PC-9 (cell line): Measurements from ENCODE around the gene APRT. TPM values are rescaled to one million over a fixed set of nuclear protein-coding genes. Genes with fewer than 3 reads are reported as not detected.

ENCODE experiments used
- BruUV-seq: library from RNA; stranded (reverse); fragments of 400-500 nt; replicated peaks from 2 replicates; lab custom pipeline; 2021; lab: Mats Ljungman, UMichigan
- CTCF ChIA-PET: fragments of 300-600 bp; sonication (Branson Sonifier 250); formaldehyde crosslinking; loops from one replicate; lab custom pipeline; 2022; ENCODE audit warnings: antibody characterized with exemption; lab: Charles Lee
- POLR2A ChIA-PET: fragments of 300-600 bp; sonication (Branson Sonifier 250); formaldehyde crosslinking; loops from one replicate; lab custom pipeline; 2022; ENCODE audit warnings: antibody characterized with exemption; ENCODE audit not compliant: unreplicated experiment; lab: Charles Lee
- DNase-seq, 2 experiments: peaks; one replicate each; pipeline versions ENCODE4 v3.0.0 to v3.0.0-alpha.2; 2015 to 2022; ENCODE audit warnings: mixed read lengths in 1 of 2
- H2AFZ ChIP-seq: fragments of 200-600 bp; sonication (generic); 2 replicates; pipeline ENCODE4 v1.8.1; 2017; ENCODE audit warnings: antibody characterized with exemption
- H3F3A ChIP-seq: fragments of 200-600 bp; sonication (generic); 2 replicates; pipeline ENCODE4 v1.8.1; 2017; ENCODE audit warnings: antibody characterized with exemption, mild to moderate bottlenecking, low read depth; ENCODE audit not compliant: insufficient read depth
- H3K27ac ChIP-seq: fragments of 200-600 bp; sonication (generic); 2 replicates; pipeline ENCODE4 v1.6.1; 2016; ENCODE audit warnings: mixed run types
- H3K27me3 ChIP-seq: fragments of 200-600 bp; sonication (generic); 2 replicates; pipeline ENCODE4 v1.6.1; 2016; ENCODE audit warnings: low read depth, mixed run types; ENCODE audit not compliant: insufficient read depth
- H3K36me3 ChIP-seq: fragments of 200-600 bp; sonication (generic); 2 replicates; pipeline ENCODE4 v1.6.1; 2016; ENCODE audit warnings: low read depth, mixed run types
- H3K4me1 ChIP-seq: fragments of 200-600 bp; sonication (generic); replicated peaks from 2 replicates; pipeline ENCODE4 v1.6.1; 2016; ENCODE audit warnings: mixed run types; ENCODE audit not compliant: insufficient read depth
- H3K4me2 ChIP-seq: fragments of 200-600 bp; sonication (generic); 2 replicates; pipeline ENCODE4 v1.6.1; 2017; ENCODE audit warnings: mixed run types
- H3K4me3 ChIP-seq: fragments of 200-600 bp; sonication (generic); 2 replicates; pipeline ENCODE4 v1.6.1; 2016; ENCODE audit warnings: mixed run types
- H3K79me2 ChIP-seq: fragments of 200-600 bp; sonication (generic); 2 replicates; pipeline ENCODE4 v1.6.1; 2017; ENCODE audit warnings: low read depth, mixed run types
- H3K9me2 ChIP-seq: fragments of 200-600 bp; sonication (generic); 2 replicates; pipeline ENCODE4 v1.8.1; 2017; ENCODE audit warnings: mild to moderate bottlenecking; ENCODE audit not compliant: insufficient read depth
- H3K9me3 ChIP-seq: fragments of 200-600 bp; sonication (generic); 2 replicates; pipeline ENCODE4 v1.8.1; 2016; ENCODE audit warnings: low read depth; ENCODE audit not compliant: insufficient read depth
- H4K20me1 ChIP-seq: fragments of 200-600 bp; sonication (generic); 2 replicates; pipeline ENCODE4 v1.8.1; 2017; ENCODE audit not compliant: insufficient read depth
- CTCF ChIP-seq: fragments of 200-600 bp; sonication (generic); conservative IDR thresholded peaks from 2 replicates; pipeline ENCODE4 v1.6.1; 2017; ENCODE audit warnings: mixed run types, antibody characterized with exemption, mild to moderate bottlenecking, moderate library complexity
- EZH2 ChIP-seq: fragments of 200-600 bp; sonication (generic); IDR thresholded peaks from 2 replicates; pipeline ENCODE4 v1.8.0; 2017; ENCODE audit warnings: antibody characterized with exemption, low read depth
- intact Hi-C: fragments of 100-400 bp; cut with micrococcal nuclease; formaldehyde crosslinking; loops from one replicate; pipeline ENCODE4 v1.10.0; 2022; ENCODE audit not compliant: unreplicated experiment
- total RNA-seq: library from RNA; stranded (reverse); gene quantifications from 2 replicates; pipeline ENCODE4 v1.2.3, GENCODE V29; 2021

The APRT gene
- total RNA-seq, 1 experiment from 2014 or later = 213 TPM

DNA sequence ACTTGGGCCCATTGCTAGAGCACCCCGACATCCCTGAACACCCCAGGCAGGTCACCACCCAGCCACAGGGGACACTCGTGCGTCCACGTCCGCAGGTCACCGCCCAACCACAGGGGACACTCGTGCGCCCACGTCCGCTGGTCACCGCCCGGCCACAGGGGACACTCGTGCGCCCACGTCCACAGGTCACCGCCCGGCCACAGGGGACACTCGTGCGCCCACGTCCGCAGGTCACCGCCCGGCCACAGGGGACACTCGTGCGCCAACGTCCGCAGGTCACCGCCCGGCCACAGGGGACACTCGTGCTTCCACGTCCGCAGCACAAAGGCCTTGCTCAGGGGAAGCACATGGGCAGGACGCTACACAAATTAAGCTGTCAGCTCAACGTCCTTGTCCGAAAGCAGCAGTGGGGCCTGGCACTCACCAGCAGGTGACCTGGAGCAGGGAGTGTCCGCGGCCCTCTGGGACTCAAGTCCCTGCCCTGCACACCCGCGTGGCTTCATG, 27.4 kb upstream of the APRT start:
- no TSS peak for BruUV-seq
- Histone ChIP-seq H3F3A (no peaks in the 10 kb centered on the region), H3K4me3 (no peak overlapping the region), H2AFZ (no peak overlapping the region), H3K4me2 (no peak overlapping the region), H3K27me3 (no peaks in the 10 kb centered on the region), H3K27ac (no peak overlapping the region), H3K36me3 (no peaks in the 10 kb centered on the region), H3K9me2 (no peaks in the 10 kb centered on the region), H4K20me1 (no peaks in the 10 kb centered on the region), H3K4me1 (no peaks in the 10 kb centered on the region), H3K79me2 (no peaks in the 10 kb centered on the region), H3K9me3 (no peaks in the 10 kb centered on the region)
- no peak for DNase-seq
- no peak for TF ChIP-seq CTCF
- no peak for TF ChIP-seq EZH2
- intact Hi-C loops = no loop called here
- CTCF ChIA-PET = no interaction called here
- POLR2A ChIA-PET = no interaction called here

- H3K27me3 ChIP-seq = no peaks in the 10 kb centered on the region
- no peaks in the 10 kb centered on the region for H4K20me1 ChIP-seq
- CTCF ChIA-PET = no interaction called here
- H3K4me1 ChIP-seq = no peaks in the 10 kb centered on the region
- H3K4me3 ChIP-seq = no peak overlapping the region
- no peak for TF ChIP-seq EZH2
- no peak for TF ChIP-seq CTCF
- POLR2A ChIA-PET = no interaction called here
- H3K9me2 ChIP-seq = no peaks in the 10 kb centered on the region
- H3K27ac ChIP-seq = no peak overlapping the region
- H3K4me2 ChIP-seq = no peak overlapping the region
- H3F3A ChIP-seq = no peaks in the 10 kb centered on the region
- intact Hi-C loops = no loop called here
- no TSS peak for BruUV-seq
- no peaks in the 10 kb centered on the region for H3K36me3 ChIP-seq
- no peaks in the 10 kb centered on the region for H3K9me3 ChIP-seq
- H3K79me2 ChIP-seq = no peaks in the 10 kb centered on the region
- no peak for DNase-seq
- no peak overlapping the region for H2AFZ ChIP-seq
Measured at GRCh38 chr16:88838566-88838965, 26.8 kb upstream of the APRT start.

DNA sequence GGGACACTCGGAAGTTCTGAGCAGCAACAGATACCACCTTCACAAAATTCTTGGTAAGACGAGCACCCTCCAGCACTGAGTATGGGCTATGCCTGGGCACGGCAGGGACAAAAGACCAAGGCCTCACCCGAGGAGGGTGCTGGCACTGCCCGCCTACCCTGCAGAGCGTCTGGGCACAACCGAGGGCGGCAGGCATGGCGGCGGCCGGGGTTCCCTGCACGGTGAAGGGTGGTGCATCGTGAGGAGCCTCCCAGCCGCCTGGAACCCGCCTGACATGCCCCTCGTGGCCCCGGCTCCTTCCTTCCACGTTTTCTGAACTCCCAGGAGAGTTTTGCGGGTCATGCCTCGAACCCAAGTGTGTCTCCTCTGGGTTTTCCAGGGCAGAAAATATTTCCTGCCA, 26.1 kb upstream of the APRT start:
- Histone ChIP-seq H2AFZ (no peak overlapping the region), H3K36me3 (no peaks in the 10 kb centered on the region), H3K79me2 (no peaks in the 10 kb centered on the region), H3K9me2 (no peaks in the 10 kb centered on the region), H3K4me1 (no peaks in the 10 kb centered on the region), H3K4me2 (no peak overlapping the region), H4K20me1 (no peaks in the 10 kb centered on the region), H3K9me3 (no peaks in the 10 kb centered on the region), H3K4me3 (no peak overlapping the region), H3F3A (no peaks in the 10 kb centered on the region), H3K27ac (no peak overlapping the region), H3K27me3 (no peaks in the 10 kb centered on the region)
- BruUV-seq = no TSS peak
- POLR2A ChIA-PET = no interaction called here
- CTCF ChIA-PET = no interaction called here
- intact Hi-C loops = no loop called here
- TF ChIP-seq CTCF = no peak
- no peak for TF ChIP-seq EZH2
- DNase-seq = no peak
